ENCODE data around the gene GIGYF1. TPM values are rescaled to one million over a fixed set of nuclear protein-coding genes. Genes with fewer than 3 reads are reported as not detected.
"Not testable (repeated sequence)": the region's sequence is repeated elsewhere in the genome, so short reads cannot be mapped to it uniquely, and the experiment has no call there.

GIGYF1 gene
- total RNA-seq, 3 donors from 2014 or later, result 25.0 to 39.0 (median 34.8) TPM

DNA sequence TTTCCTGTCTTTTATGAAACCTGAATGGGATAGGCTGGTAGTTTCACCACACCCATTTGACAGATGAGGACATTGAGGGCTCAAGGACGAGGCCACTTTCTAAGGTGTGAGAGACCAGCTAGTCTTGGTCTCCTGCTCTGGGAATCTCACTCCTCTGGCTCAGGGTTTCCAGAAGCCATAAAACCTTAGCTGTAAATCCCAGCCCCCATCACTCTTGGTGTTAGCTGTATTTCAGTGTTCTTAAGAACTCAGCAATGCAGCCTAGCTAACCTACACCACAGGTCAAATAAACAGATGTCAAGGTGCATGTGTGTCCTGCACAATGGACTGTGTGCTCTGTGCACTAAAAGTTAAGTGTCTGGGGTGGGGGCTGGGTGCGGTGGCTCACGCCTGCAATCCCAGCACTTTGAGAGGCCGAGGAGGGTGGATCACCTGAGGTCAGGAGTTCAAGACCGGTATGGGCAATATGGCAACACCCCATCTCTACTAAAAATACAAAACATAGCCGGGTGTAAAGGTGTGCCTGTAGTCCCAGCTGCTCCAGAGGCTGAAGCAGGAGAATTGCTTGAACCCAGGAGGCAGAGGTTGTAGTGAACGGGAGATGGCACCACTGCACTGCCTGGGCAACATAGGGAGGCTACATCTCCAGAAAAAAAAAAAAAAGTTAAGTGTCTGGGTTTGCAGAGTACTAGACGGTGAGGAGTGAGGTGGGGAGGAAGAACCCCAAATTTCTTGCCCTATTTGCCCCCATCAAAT lies 25.7 kb upstream of the GIGYF1 start:
- no peak overlapping the region for H3K4me3 ChIP-seq
- DNase-seq (ENCODE audit: low spot score in 2 of 2), result no peak
- peaks cover 6 to 27% of the 10 kb centered on the region in 2 donors for H3K27me3 ChIP-seq
- H3K9me3 ChIP-seq, result no peaks in the 10 kb centered on the region
- TF ChIP-seq POLR2AphosphoS5 (IDR thresholded peaks at IDR 0.05) (no peak), POLR2A (IDR thresholded peaks at IDR 0.05) (no peak)
- TF ChIP-seq, protein P1, sequence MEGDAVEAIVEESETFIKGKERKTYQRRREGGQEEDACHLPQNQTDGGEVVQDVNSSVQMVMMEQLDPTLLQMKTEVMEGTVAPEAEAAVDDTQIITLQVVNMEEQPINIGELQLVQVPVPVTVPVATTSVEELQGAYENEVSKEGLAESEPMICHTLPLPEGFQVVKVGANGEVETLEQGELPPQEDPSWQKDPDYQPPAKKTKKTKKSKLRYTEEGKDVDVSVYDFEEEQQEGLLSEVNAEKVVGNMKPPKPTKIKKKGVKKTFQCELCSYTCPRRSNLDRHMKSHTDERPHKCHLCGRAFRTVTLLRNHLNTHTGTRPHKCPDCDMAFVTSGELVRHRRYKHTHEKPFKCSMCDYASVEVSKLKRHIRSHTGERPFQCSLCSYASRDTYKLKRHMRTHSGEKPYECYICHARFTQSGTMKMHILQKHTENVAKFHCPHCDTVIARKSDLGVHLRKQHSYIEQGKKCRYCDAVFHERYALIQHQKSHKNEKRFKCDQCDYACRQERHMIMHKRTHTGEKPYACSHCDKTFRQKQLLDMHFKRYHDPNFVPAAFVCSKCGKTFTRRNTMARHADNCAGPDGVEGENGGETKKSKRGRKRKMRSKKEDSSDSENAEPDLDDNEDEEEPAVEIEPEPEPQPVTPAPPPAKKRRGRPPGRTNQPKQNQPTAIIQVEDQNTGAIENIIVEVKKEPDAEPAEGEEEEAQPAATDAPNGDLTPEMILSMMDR (IDR thresholded peaks at IDR 0.05), result no peak
- no peak overlapping the region for H3K27ac ChIP-seq
- no peaks in the 10 kb centered on the region for H3K36me3 ChIP-seq
- intact Hi-C loops (cut with DNase I; ENCODE audit: low total_unique reads), result no loop called here
- H3K4me1 ChIP-seq, result peaks cover 0 to 7% of the 10 kb centered on the region in 2 donors

DNA sequence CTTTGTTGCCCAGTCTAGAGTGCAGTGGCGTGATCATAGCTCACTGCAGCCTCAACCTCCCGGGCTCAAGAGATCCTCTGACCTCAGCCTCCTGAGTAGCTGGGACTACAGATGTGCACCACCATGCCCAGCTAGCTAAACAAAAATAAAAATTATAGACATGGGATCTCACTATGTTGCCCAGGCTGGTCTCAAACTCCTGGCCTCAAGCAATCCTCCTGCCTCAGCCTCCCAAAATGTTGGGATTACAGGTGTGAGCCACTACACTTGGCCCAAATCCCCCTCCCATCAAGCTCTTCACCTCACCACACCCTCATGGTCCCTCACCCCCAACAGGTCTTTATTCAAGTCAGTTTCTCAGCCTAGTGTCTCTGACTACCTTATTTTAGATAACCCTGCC lies 23.0 kb upstream of the GIGYF1 start:
- H3K36me3 ChIP-seq; H3K4me3 ChIP-seq; H3K27ac ChIP-seq; H3K9me3 ChIP-seq; H3K4me1 ChIP-seq; DNase-seq (ENCODE audit: low spot score in 2 of 2); intact Hi-C loops (cut with DNase I; ENCODE audit: low total_unique reads): not testable (repeated sequence)
- H3K27me3 ChIP-seq, result peaks cover 6 to 27% of the 10 kb centered on the region in 2 donors

DNA sequence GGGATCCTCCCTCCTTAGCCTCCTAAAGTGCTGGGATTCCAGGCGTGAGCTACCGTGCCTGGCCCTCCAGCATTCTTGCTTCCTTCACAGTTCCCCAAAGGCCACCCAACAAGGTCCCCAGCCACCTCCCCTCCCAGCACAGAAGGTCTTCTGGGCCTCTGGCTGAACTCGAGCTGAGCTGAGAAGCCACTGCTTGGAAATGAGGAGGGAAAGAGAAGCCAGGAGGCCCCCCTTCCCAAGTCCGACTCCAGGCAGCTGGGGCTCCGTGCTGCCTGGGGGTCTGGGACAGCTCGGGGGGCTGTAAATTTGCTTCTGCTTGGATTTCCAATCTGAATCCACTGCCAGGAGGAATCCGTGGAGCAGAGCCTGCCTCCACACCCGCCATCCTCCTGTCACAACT lies 20.7 kb upstream of the GIGYF1 start:
- no peak overlapping the region for H3K4me3 ChIP-seq
- intact Hi-C loops (cut with DNase I; ENCODE audit: low total_unique reads), result no loop called here
- no peak for TF ChIP-seq POLR2AphosphoS5 (IDR thresholded peaks at IDR 0.05)
- no peak for TF ChIP-seq POLR2A (IDR thresholded peaks at IDR 0.05)
- TF ChIP-seq, protein P1 (IDR thresholded peaks at IDR 0.05), result no peak
- H3K9me3 ChIP-seq, result no peaks in the 10 kb centered on the region
- H3K36me3 ChIP-seq, result no peaks in the 10 kb centered on the region
- no peak for DNase-seq (ENCODE audit: low spot score in 2 of 2)
- no peaks in the 10 kb centered on the region for H3K4me1 ChIP-seq
- no peak overlapping the region for H3K27ac ChIP-seq
- H3K27me3 ChIP-seq, result peaks cover 0 to 5% of the 10 kb centered on the region in 2 donors

DNA sequence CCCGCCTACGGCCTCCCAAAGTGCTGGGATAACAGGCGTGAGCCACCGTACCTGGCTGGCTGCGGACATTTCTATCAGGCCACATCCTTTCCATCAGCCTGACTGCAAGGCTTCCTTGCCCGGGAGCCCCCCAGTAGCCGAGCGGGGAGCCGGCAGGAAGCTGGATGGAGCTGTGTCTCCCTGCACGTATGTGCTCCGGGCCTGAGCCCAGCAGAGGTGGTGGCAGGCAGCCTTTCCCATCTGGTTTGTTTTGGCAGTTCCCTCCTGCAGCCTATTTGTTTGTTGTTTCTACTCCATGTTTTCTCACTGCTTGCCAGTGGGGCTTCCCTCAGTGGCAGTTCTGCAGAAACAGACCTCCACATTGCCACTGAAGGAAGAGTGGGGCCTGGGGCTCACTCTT lies 17.3 kb upstream of the GIGYF1 start:
- H3K36me3 ChIP-seq, result no peaks in the 10 kb centered on the region
- no peak overlapping the region for H3K27ac ChIP-seq
- H3K27me3 ChIP-seq, result no peaks in the 10 kb centered on the region
- no peaks in the 10 kb centered on the region for H3K9me3 ChIP-seq
- no peak for DNase-seq (ENCODE audit: low spot score in 2 of 2)
- intact Hi-C loops (cut with DNase I; ENCODE audit: low total_unique reads), result no loop called here
- H3K4me1 ChIP-seq, result peaks cover 0 to 9% of the 10 kb centered on the region in 2 donors
- TF ChIP-seq, protein P1 (IDR thresholded peaks at IDR 0.05), result no peak
- TF ChIP-seq POLR2A (IDR thresholded peaks at IDR 0.05) (no peak), POLR2AphosphoS5 (IDR thresholded peaks at IDR 0.05) (no peak)
- no peak overlapping the region for H3K4me3 ChIP-seq

DNA sequence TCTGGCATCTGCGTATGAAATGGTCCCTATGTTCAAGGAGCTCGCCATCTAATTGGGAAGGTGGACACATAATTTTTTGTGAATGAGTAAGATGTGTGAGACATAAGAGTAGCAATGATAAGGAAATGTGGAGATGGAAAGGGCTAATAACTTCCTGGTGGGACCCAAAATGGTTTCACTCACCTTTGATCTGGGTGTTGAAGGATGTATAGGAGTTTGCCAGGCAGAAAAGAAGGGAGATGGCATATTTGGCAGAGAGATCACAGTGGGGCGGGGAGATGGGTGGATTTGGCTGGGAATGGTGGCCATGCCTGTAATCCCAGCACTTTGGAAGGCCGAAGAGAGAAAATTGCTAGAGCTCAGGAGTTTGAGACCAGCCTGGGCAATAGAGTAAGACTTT lies 16.4 kb upstream of the GIGYF1 start:
- Histone ChIP-seq H3K36me3 (no peaks in the 10 kb centered on the region), H3K27ac (no peak overlapping the region), H3K27me3 (no peaks in the 10 kb centered on the region), H3K4me1 (peaks cover 0 to 9% of the 10 kb centered on the region in 2 donors), H3K4me3 (no peak overlapping the region), H3K9me3 (no peaks in the 10 kb centered on the region)
- intact Hi-C loops (cut with DNase I; ENCODE audit: low total_unique reads), result no loop called here
- DNase-seq (ENCODE audit: low spot score in 2 of 2), result no peak
- TF ChIP-seq POLR2A (IDR thresholded peaks at IDR 0.05), result no peak
- no peak for TF ChIP-seq POLR2AphosphoS5 (IDR thresholded peaks at IDR 0.05)

DNA sequence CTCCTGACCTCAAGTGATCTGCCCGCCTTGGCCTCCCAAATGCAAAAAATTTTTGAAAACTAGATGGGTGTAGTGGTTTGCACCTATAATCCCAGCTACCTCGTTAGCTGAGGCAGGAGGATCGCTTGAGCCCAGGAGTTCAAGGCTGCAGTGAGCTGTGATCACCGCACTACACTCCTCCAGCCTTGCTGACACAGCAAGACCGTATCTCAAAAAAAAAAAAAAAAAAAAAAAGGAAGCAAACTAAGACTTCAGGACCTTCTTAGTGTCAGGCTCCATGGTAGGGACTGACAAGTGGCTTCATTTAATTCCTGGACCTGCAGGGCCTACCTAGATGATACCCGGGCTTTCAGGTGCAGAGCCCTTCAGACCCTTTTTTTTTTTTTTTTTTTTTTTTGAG lies 14.3 kb upstream of the GIGYF1 start:
- Histone ChIP-seq H3K4me1 (peaks cover 0 to 13% of the 10 kb centered on the region in 2 donors), H3K9me3 (no peaks in the 10 kb centered on the region), H3K36me3 (no peaks in the 10 kb centered on the region), H3K4me3 (no peak overlapping the region), H3K27me3 (no peaks in the 10 kb centered on the region), H3K27ac (no peak overlapping the region)
- TF ChIP-seq POLR2AphosphoS5 (IDR thresholded peaks at IDR 0.05) (no peak), POLR2A (IDR thresholded peaks at IDR 0.05) (no peak)
- TF ChIP-seq, protein P1 (IDR thresholded peaks at IDR 0.05), result no peak
- intact Hi-C loops (cut with DNase I; ENCODE audit: low total_unique reads), result loop anchor here (10.0 kb wide), 1 partner anchor 156 kb away; the partner anchor contains the start of gene TRIP6
- no peak for DNase-seq (ENCODE audit: low spot score in 2 of 2)

Measured in breast epithelium (tissue), 4 donors.